Lower lobe of right lung (tissue), 2 donors: ENCODE data around the gene UBE2D1. TPM values are rescaled to one million over a fixed set of nuclear protein-coding genes. Genes with fewer than 3 reads are reported as not detected.

ENCODE experiments used
- ATAC-seq, 2 donors: fragments of 200-7000 bp; cut with Tn5 transposase; one replicate each; pipeline ENCODE4 v1.9.1; 2020 to 2022; ENCODE audit warnings: mild to moderate bottlenecking in 2 of 2, moderate library complexity in 2 of 2
- DNase-seq: peaks from one replicate; pipeline ENCODE4 v3.0.0-alpha.2; 2020
- H3K27ac ChIP-seq: fragments of 200-600 bp; one replicate; pipeline ENCODE4 v1.8.0; 2022
- H3K27me3 ChIP-seq: fragments of 200-600 bp; one replicate; pipeline ENCODE4 v1.8.0; 2022; ENCODE audit warnings: low read depth
- H3K36me3 ChIP-seq: fragments of 200-600 bp; one replicate; pipeline ENCODE4 v1.8.0; 2022; ENCODE audit warnings: mild to moderate bottlenecking
- H3K4me1 ChIP-seq: fragments of 200-600 bp; one replicate; pipeline ENCODE4 v1.8.0; 2022
- H3K4me3 ChIP-seq: fragments of 200-600 bp; one replicate; pipeline ENCODE4 v1.8.0; 2022; ENCODE audit warnings: mild to moderate bottlenecking
- H3K9me3 ChIP-seq: fragments of 200-600 bp; one replicate; pipeline ENCODE4 v1.8.0; 2022
- intact Hi-C: fragments of 100-400 bp; cut with DNase I; formaldehyde crosslinking; loops from one replicate; pipeline ENCODE4 v1.11.0; 2022
- total RNA-seq: library from RNA; stranded (reverse); fragmentation: NEBNext Ultra II Directional; extraction: Animal tissue kit (Norgen Biotek cat#: 25700); gene quantifications from one replicate; pipeline ENCODE4 v1.2.1, GENCODE V29; 2021
- TF ChIP-seq, protein P1 (sequence below): fragments of 200-600 bp; IDR thresholded peaks from one replicate; pipeline ENCODE4 v1.8.0; 2022; ENCODE audit warnings: antibody characterized with exemption, mild to moderate bottlenecking
- donor health status: DM: no; HTN: yes; CAD: no; lungs with severe emphysema.

The UBE2D1 gene
- total RNA-seq, 1 donor from 2014 or later, result 22.9 TPM

GRCh38 chr10:58399410-58399809, 64.6 kb downstream of the UBE2D1 start:
- DNase-seq, result no peak
- ATAC-seq, result no peak
- TF ChIP-seq, protein P1, sequence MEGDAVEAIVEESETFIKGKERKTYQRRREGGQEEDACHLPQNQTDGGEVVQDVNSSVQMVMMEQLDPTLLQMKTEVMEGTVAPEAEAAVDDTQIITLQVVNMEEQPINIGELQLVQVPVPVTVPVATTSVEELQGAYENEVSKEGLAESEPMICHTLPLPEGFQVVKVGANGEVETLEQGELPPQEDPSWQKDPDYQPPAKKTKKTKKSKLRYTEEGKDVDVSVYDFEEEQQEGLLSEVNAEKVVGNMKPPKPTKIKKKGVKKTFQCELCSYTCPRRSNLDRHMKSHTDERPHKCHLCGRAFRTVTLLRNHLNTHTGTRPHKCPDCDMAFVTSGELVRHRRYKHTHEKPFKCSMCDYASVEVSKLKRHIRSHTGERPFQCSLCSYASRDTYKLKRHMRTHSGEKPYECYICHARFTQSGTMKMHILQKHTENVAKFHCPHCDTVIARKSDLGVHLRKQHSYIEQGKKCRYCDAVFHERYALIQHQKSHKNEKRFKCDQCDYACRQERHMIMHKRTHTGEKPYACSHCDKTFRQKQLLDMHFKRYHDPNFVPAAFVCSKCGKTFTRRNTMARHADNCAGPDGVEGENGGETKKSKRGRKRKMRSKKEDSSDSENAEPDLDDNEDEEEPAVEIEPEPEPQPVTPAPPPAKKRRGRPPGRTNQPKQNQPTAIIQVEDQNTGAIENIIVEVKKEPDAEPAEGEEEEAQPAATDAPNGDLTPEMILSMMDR, result no peak
- H3K4me1 ChIP-seq, result no peaks in the 10 kb centered on the region
- H3K27me3 ChIP-seq, result no peaks in the 10 kb centered on the region
- intact Hi-C loops, result no loop called here
- no peaks in the 10 kb centered on the region for H3K9me3 ChIP-seq
- H3K4me3 ChIP-seq, result no peak overlapping the region
- H3K36me3 ChIP-seq, result peaks cover 36% of the 10 kb centered on the region
- no peak overlapping the region for H3K27ac ChIP-seq

- intact Hi-C loops, result no loop called here
- no peak overlapping the region for H3K27ac ChIP-seq
- no peaks in the 10 kb centered on the region for H3K9me3 ChIP-seq
- ATAC-seq, result no peak
- no peaks in the 10 kb centered on the region for H3K27me3 ChIP-seq
- peaks cover 24% of the 10 kb centered on the region for H3K36me3 ChIP-seq
- no peaks in the 10 kb centered on the region for H3K4me1 ChIP-seq
- DNase-seq, result no peak
- H3K4me3 ChIP-seq, result no peak overlapping the region
- TF ChIP-seq, protein P1, result no peak
These were observed 65.8 kb downstream of the UBE2D1 start for GRCh38 chr10:58400609-58401008.

- TF ChIP-seq, protein P1, result no peak
- Histone ChIP-seq H3K36me3 (no peaks in the 10 kb centered on the region), H3K27me3 (no peaks in the 10 kb centered on the region), H3K4me1 (no peaks in the 10 kb centered on the region), H3K4me3 (no peak overlapping the region), H3K27ac (no peak overlapping the region), H3K9me3 (no peaks in the 10 kb centered on the region)
- no peak for ATAC-seq
- intact Hi-C loops, result no loop called here
- DNase-seq, result no peak
These were observed 69.2 kb downstream of the UBE2D1 start for GRCh38 chr10:58404001-58404400.

DNA sequence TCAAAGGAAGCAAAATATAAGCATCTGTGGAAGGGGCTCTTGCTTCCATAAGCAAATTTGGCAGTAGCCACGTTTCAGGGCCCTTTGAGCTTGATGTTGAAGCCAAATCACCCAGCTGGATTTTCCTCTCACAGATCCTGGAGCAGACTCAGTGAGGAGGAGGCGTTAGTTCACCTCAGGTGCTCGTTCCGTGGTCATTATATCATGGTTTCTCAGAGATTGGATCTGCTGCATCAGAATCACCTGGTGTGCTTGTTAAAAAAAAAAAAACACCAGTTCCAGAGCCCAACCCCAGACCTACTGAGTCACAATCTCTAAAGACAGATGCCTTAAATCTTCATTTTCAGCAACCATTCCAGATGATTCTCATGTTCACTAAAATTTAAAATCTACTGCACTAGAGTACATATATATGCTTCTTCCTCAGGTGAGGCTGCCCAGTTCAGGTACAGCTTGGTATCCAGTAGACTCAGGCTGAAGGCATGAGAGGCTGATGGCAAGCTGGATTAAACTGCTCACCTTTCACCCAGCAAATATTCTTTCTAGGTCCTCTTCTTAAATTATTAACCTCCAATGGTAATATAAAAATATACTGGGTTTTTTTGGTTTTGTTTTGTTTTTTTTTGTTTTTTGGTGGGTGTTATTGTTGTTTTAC, 75.3 kb downstream of the UBE2D1 start:
- intact Hi-C loops, result no loop called here
- TF ChIP-seq, protein P1, result no peak

GRCh38 chr10:58412502-58412961, 77.7 kb downstream of the UBE2D1 start:
- Histone ChIP-seq H3K36me3 (no peaks in the 10 kb centered on the region), H3K27me3 (no peaks in the 10 kb centered on the region), H3K4me1 (no peaks in the 10 kb centered on the region), H3K4me3 (no peak overlapping the region), H3K9me3 (no peaks in the 10 kb centered on the region), H3K27ac (no peak overlapping the region)
- TF ChIP-seq, protein P1, result no peak
- intact Hi-C loops, result no loop called here
- no peak for DNase-seq
- ATAC-seq, result no peak

More for the DNA sequence above, 75.3 kb downstream of the UBE2D1 start:
- ATAC-seq (no peak), DNase-seq (no peak)
- Histone ChIP-seq H3K4me3 (no peak overlapping the region), H3K27me3 (no peaks in the 10 kb centered on the region), H3K4me1 (no peaks in the 10 kb centered on the region), H3K27ac (no peak overlapping the region), H3K9me3 (no peaks in the 10 kb centered on the region), H3K36me3 (no peaks in the 10 kb centered on the region)
